MCF 10A (cell line): Measurements from ENCODE around the gene CAST. TPM values are rescaled to one million over a fixed set of nuclear protein-coding genes. Genes with fewer than 3 reads are reported as not detected.
"Not testable (repeated sequence)": the region's sequence is repeated elsewhere in the genome, so short reads cannot be mapped to it uniquely, and the experiment has no call there.

Experiments
- BruUV-seq: library from RNA; stranded (reverse); fragments of 400-500 nt; replicated peaks from 2 replicates; lab custom pipeline; 2021; lab: Mats Ljungman, UMichigan
- CTCF ChIA-PET: fragments of 300-600 bp; sonication (Branson Sonifier 250); formaldehyde crosslinking; extraction: SDS; loops from one replicate; lab custom pipeline; 2021; ENCODE audit warnings: antibody characterized with exemption, inconsistent platforms; lab: Yijun Ruan, JAX
- POLR2A ChIA-PET: fragments of 300-600, 350-650 bp; sonication (Branson Sonifier 250); formaldehyde crosslinking; extraction: SDS; loops from one replicate; lab custom pipeline; 2020; ENCODE audit warnings: antibody characterized with exemption, inconsistent platforms; lab: Yijun Ruan, JAX
- DNase-seq: peaks from one replicate; pipeline ENCODE4 v3.0.0-alpha.2; 2018; ENCODE audit not compliant: unreplicated experiment
- H3K27ac Mint-ChIP-seq: one replicate; pipeline ENCODE4 v1.8.0; 2022; ENCODE audit warnings: mild to moderate bottlenecking, low read depth, mixed read lengths; ENCODE audit not compliant: unreplicated experiment
- H3K27me3 Mint-ChIP-seq: one replicate; pipeline ENCODE4 v1.8.0; 2022; ENCODE audit warnings: mixed read lengths; ENCODE audit not compliant: insufficient read depth, unreplicated experiment
- H3K36me3 Mint-ChIP-seq: one replicate; pipeline ENCODE4 v1.8.0; 2022; ENCODE audit warnings: mild to moderate bottlenecking, moderate library complexity, mixed read lengths; ENCODE audit not compliant: insufficient read depth, unreplicated experiment
- H3K4me1 Mint-ChIP-seq: one replicate; pipeline ENCODE4 v1.8.0; 2022; ENCODE audit warnings: mixed read lengths; ENCODE audit not compliant: insufficient read depth, unreplicated experiment
- H3K4me3 Mint-ChIP-seq: one replicate; pipeline ENCODE4 v1.8.0; 2022; ENCODE audit warnings: mild to moderate bottlenecking, moderate library complexity, mixed read lengths; ENCODE audit not compliant: unreplicated experiment
- H3K9me3 Mint-ChIP-seq: one replicate; pipeline ENCODE4 v1.8.0; 2022; ENCODE audit warnings: mixed read lengths; ENCODE audit not compliant: unreplicated experiment
- intact Hi-C: fragments of 100-400 bp; cut with micrococcal nuclease; formaldehyde crosslinking; loops from 2 replicates; pipeline ENCODE4 v1.14.1; 2022
- total RNA-seq: library from RNA; stranded (reverse); gene quantifications from 2 replicates; pipeline ENCODE4 v1.2.3, GENCODE V29; 2022
- TF ChIP-seq, protein P1 (sequence below): fragments of 200-600 bp; IDR thresholded peaks from one replicate; pipeline ENCODE4 v1.8.0; 2022; ENCODE audit warnings: antibody characterized with exemption, mild to moderate bottlenecking; ENCODE audit not compliant: unreplicated experiment

Gene CAST
- total RNA-seq, 1 experiment from 2014 or later: 351 TPM

DNA sequence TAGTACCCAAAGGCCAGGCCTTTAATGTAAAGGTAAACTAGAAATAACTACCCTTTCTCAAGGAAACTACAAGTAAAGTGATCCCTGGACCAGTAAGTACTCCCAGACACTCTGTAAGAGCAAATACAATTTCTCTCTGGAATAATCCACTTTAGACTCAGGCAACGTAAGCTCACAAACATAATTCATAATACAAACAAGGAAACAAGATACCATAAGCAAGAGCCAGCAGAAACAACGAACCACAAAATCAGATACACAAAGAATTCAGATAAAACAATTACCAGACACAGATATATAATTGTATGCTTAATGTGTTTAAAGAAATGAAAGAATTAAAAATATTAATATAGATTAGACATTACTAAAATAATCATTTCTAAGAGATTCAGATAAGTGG, 133.4 kb downstream of the CAST start:
- BruUV-seq: no TSS peak
- ChIA-PET POLR2A (no interaction called here), CTCF (interaction anchor here (0.6 to 1.3 kb wide), 3 partner anchors 10 to 21 kb away, joined by 3 to 4 read pairs (median 3); no protein-coding TSS in a partner anchor)
- Mint-ChIP-seq H3K36me3 (peaks cover 67% of the 10 kb centered on the region), H3K4me1 (peaks cover 8% of the 10 kb centered on the region), H3K27me3 (no peaks in the 10 kb centered on the region), H3K4me3 (no peak overlapping the region), H3K9me3 (peaks cover 8% of the 10 kb centered on the region), H3K27ac (no peak overlapping the region)
- TF ChIP-seq, protein P1, sequence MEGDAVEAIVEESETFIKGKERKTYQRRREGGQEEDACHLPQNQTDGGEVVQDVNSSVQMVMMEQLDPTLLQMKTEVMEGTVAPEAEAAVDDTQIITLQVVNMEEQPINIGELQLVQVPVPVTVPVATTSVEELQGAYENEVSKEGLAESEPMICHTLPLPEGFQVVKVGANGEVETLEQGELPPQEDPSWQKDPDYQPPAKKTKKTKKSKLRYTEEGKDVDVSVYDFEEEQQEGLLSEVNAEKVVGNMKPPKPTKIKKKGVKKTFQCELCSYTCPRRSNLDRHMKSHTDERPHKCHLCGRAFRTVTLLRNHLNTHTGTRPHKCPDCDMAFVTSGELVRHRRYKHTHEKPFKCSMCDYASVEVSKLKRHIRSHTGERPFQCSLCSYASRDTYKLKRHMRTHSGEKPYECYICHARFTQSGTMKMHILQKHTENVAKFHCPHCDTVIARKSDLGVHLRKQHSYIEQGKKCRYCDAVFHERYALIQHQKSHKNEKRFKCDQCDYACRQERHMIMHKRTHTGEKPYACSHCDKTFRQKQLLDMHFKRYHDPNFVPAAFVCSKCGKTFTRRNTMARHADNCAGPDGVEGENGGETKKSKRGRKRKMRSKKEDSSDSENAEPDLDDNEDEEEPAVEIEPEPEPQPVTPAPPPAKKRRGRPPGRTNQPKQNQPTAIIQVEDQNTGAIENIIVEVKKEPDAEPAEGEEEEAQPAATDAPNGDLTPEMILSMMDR: no peak
- intact Hi-C loops: no loop called here
- DNase-seq: no peak

DNA sequence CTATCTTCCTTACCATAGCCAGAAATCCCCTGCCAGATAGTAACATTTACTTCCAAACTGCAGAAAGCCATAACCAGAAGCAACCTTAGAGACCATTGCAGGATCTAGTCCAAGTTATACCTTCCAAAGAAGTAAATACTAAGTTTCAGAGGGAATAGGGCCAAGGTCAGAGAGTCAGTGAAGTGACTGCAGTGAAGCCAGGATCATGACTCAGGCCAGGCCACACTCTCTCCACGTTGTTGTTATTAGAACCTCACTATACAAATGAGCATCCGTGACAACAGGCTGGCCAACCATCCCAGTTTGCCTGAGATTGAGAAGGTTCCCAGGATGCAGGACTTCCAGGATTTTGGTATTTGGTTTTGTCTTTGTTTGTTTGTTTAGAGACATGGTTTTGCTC, 134.3 kb downstream of the CAST start:
- ChIA-PET POLR2A (interaction anchor here (1.2 kb wide), 1 partner anchor 11 kb away, joined by 4 read pairs; no protein-coding TSS in a partner anchor), CTCF (interaction anchor here (1.3 kb wide), 1 partner anchor 9 kb away, joined by 4 read pairs; no protein-coding TSS in a partner anchor)
- no peak for DNase-seq
- no peaks in the 10 kb centered on the region for H3K27me3 Mint-ChIP-seq
- intact Hi-C loops: no loop called here
- TF ChIP-seq, protein P1: no peak
- peaks cover 8% of the 10 kb centered on the region for H3K9me3 Mint-ChIP-seq
- H3K27ac Mint-ChIP-seq: no peak overlapping the region
- peaks cover under 1% of the 10 kb centered on the region for H3K4me1 Mint-ChIP-seq
- BruUV-seq: no TSS peak
- peaks cover 73% of the 10 kb centered on the region for H3K36me3 Mint-ChIP-seq
- no peak overlapping the region for H3K4me3 Mint-ChIP-seq

DNA sequence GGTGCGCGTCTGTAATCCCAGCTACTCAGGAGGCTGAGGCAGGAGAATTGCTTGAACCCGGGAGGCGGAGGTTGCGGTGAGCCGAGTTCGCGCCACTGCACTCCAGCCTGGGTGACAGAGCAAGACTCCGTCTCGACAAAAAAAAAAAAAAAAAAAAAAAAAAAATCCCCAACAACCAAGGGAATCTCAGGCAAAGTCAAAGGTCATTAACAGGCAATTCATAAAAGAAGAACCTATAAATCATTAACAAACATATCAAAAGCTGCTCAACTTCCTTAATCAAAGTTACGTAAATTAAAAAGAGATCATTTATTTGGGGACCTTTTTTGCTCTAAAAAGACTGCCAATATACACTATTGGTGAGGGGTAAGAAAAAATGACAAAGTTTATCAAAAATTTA, 139.5 kb downstream of the CAST start:
- CTCF ChIA-PET, DNase-seq, H3K27ac Mint-ChIP-seq, POLR2A ChIA-PET, H3K9me3 Mint-ChIP-seq, intact Hi-C loops, H3K4me3 Mint-ChIP-seq, H3K27me3 Mint-ChIP-seq, BruUV-seq, H3K4me1 Mint-ChIP-seq: not testable (repeated sequence)
- peaks cover 52% of the 10 kb centered on the region for H3K36me3 Mint-ChIP-seq

DNA sequence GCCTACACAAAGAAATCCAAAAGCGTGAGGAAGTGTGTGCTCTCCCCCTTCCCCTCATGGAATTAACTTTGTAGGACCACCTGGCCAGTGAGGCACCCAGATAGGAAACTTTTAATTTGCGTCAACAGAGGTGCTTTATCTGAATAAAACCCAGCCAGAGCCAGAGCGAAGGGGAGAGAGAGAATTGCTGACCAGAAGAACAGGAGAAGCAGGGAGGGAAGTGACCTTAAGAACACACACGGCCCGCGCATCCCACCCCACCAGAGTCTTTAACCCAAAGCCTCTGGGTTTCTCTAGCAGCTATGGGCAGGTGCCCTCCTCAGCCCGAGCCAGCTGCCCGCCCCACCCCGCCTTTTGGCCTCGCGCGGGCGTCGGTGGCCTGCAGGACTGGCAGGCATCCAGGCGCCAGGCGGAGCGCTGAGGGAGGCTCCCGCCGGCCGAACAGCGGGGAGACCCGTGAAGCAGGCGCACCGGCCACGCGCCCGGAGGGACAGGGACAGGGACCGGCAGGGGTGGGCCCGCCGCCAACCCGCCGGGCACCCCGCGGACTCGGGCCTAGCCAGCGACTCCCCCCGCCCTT, 145.0 kb downstream of the CAST start:
- peaks cover 21% of the 10 kb centered on the region for H3K4me1 Mint-ChIP-seq
- intact Hi-C loops: loop anchor here (5.0 kb wide), 1 partner anchor 70 kb away; the partner anchor contains the start of gene ERAP2
- H3K27ac Mint-ChIP-seq: peak overlapping the region; percentile 100
- H3K4me3 Mint-ChIP-seq: peak overlapping the region; percentile 99
- DNase-seq: peak; percentile 77
- ChIA-PET POLR2A (interaction anchor here (0.7 to 4.0 kb wide), 28 partner anchors 10 to 1962 kb away, joined by 3 to 40 read pairs (median 4); partner anchors contain the start of genes ERAP2, LNPEP and RIOK2), CTCF (interaction anchor here (0.6 to 1.5 kb wide), 4 partner anchors 43 to 438 kb away, joined by 3 to 4 read pairs (median 4); partner anchors contain the start of gene ERAP2)
- H3K9me3 Mint-ChIP-seq: no peaks in the 10 kb centered on the region
- no peaks in the 10 kb centered on the region for H3K27me3 Mint-ChIP-seq
- no TSS peak for BruUV-seq
- TF ChIP-seq, protein P1: no peak
- H3K36me3 Mint-ChIP-seq: peaks cover 18% of the 10 kb centered on the region
